Neural cell (in vitro differentiated cells): Measurements from ENCODE around the gene RSBN1. TPM values are rescaled to one million over a fixed set of nuclear protein-coding genes. Genes with fewer than 3 reads are reported as not detected.
"Not testable (repeated sequence)": the region's sequence is repeated elsewhere in the genome, so short reads cannot be mapped to it uniquely, and the experiment has no call there.

Experiments
- H2AFZ ChIP-seq: fragments of 200-600, 300-800 bp; sonication (generic), shearing (Covaris generic); 2 replicates; pipeline ENCODE4 v1.6.0; 2014; ENCODE audit warnings: low read depth, mild to moderate bottlenecking, antibody characterized with exemption, low read length, moderate library complexity
- H3F3A ChIP-seq: fragments of 200-600 bp; shearing (Covaris generic); 2 replicates; pipeline ENCODE4 v1.6.1; 2016; ENCODE audit warnings: mild to moderate bottlenecking, moderate library complexity, mixed read lengths, antibody characterized with exemption, low read length; ENCODE audit not compliant: insufficient read depth, poor library complexity, severe bottlenecking
- H3K27ac ChIP-seq: fragments of 200-600, 300-800 bp; sonication (generic), shearing (Covaris generic); 2 replicates; pipeline ENCODE4 v1.5.1; 2014; ENCODE audit warnings: mild to moderate bottlenecking, low read length, moderate library complexity
- H3K27me3 ChIP-seq: fragments of 300-800, 200-600 bp; sonication (generic), shearing (Covaris generic); 2 replicates; pipeline ENCODE4 v1.6.0; 2014; ENCODE audit warnings: mild to moderate bottlenecking, low read depth, low read length, moderate library complexity; ENCODE audit not compliant: insufficient read depth
- H3K36me3 ChIP-seq: fragments of 300-800, 200-600 bp; sonication (generic), shearing (Covaris generic); 2 replicates; pipeline ENCODE4 v1.5.1; 2014; ENCODE audit warnings: mild to moderate bottlenecking, antibody characterized with exemption, low read length, moderate library complexity; ENCODE audit not compliant: insufficient read depth
- H3K4me2 ChIP-seq: fragments of 300-800, 200-600 bp; sonication (generic), shearing (Covaris generic); 2 replicates; pipeline ENCODE4 v1.6.0; 2014; ENCODE audit warnings: mild to moderate bottlenecking, low read length
- H3K4me3 ChIP-seq: fragments of 300-800, 200-600 bp; sonication (generic), shearing (Covaris generic); 2 replicates; pipeline ENCODE4 v1.5.1; 2014; ENCODE audit warnings: mild to moderate bottlenecking, low read length, moderate library complexity
- H3K79me2 ChIP-seq: fragments of 200-600 bp; shearing (Covaris generic); replicated peaks from 2 replicates; pipeline ENCODE4 v1.6.0; 2014; ENCODE audit warnings: mild to moderate bottlenecking, low read length, moderate library complexity; ENCODE audit not compliant: insufficient read depth
- H3K9ac ChIP-seq: fragments of 300-800, 200-600 bp; sonication (generic), shearing (Covaris generic); 2 replicates; pipeline ENCODE4 v1.6.1; 2016; ENCODE audit warnings: mild to moderate bottlenecking, low read length, mixed read lengths
- H3K9me2 ChIP-seq: fragments of 200-600 bp; shearing (Covaris generic); 2 replicates; pipeline ENCODE4 v1.6.1; 2016; ENCODE audit warnings: mild to moderate bottlenecking, low read length, mixed read lengths; ENCODE audit not compliant: insufficient read depth
- H3K9me3 ChIP-seq: fragments of 200-600, 300-800 bp; sonication (generic), shearing (Covaris generic); 2 replicates; pipeline ENCODE4 v1.6.1; 2016; ENCODE audit warnings: mild to moderate bottlenecking, mixed run types, low read length, moderate library complexity, mixed read lengths
- H4K20me1 ChIP-seq: fragments of 200-600 bp; shearing (Covaris generic); 2 replicates; pipeline ENCODE4 v1.6.1; 2016; ENCODE audit warnings: mild to moderate bottlenecking, mixed run types; ENCODE audit not compliant: insufficient read depth
- EP300 ChIP-seq: fragments of 450-650 bp; conservative IDR thresholded peaks from 2 replicates; pipeline ENCODE4 v1.6.1; 2014; ENCODE audit warnings: antibody characterized with exemption, mild to moderate bottlenecking, moderate library complexity; ENCODE audit not compliant: poor library complexity, severe bottlenecking
- MXI1 ChIP-seq: fragments of 450-650 bp; conservative IDR thresholded peaks from 2 replicates; pipeline ENCODE4 v1.6.1; 2014; ENCODE audit warnings: antibody characterized with exemption, mild to moderate bottlenecking; ENCODE audit not compliant: poor library complexity, severe bottlenecking
- RAD21 ChIP-seq: fragments of 450-650 bp; conservative IDR thresholded peaks from 2 replicates; pipeline ENCODE4 v1.6.1; 2014; ENCODE audit warnings: antibody characterized with exemption, mild to moderate bottlenecking, moderate library complexity
- SMC3 ChIP-seq: fragments of 450-650 bp; conservative IDR thresholded peaks from 2 replicates; pipeline ENCODE4 v1.6.1; 2014; ENCODE audit warnings: antibody characterized with exemption, mild to moderate bottlenecking, moderate library complexity; ENCODE audit not compliant: poor library complexity
- polyA plus RNA-seq: library from polyadenylated mRNA; depleted of rRNA; stranded (reverse); fragments of >200 nt; gene quantifications from 2 replicates; pipeline ENCODE4 v1.2.3, GENCODE V29; 2014
- TF ChIP-seq, protein P1 (sequence below): fragments of 450-650 bp; IDR thresholded peaks from 2 replicates; pipeline ENCODE4 v1.5.1; 2014; ENCODE audit warnings: antibody characterized with exemption, mild to moderate bottlenecking, moderate library complexity; ENCODE audit not compliant: poor library complexity, severe bottlenecking

The RSBN1 gene
- polyA plus RNA-seq, 1 donor from 2014 or later = 33.7 TPM

DNA sequence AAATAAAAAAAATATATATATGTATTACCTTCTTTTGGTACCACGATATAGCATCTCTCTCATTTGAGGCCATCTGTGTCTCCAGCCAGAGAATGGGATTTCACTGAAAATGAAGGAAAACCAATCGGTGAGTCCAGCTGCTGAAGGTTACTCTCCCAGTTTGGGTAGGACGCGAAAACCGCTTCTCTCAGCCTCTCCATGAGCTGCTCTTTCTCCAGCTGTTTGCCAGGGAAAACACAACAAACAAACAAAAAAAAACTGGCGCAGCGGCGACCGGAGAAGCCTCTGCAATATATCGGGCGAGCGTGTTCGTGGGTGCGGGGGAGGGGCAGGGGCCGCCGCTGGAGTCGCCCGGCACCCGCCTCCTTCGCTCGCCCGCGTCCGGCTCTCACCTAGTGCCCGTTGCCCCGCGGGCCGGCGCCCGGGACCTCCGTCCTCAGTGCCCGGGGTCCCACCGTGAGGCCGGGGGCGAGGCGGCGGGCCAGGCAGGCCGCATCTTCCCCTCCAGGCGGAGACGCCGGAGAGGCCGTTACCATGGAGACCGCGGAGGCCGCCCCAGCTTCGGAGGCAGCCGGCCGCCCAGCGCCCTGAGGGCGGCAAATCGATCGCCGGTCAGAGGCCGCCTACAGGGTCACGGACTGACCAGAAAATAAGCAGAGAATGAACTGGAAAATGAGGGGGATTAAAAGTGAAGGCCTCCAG is 53.5 kb downstream of the RSBN1 start:
- Histone ChIP-seq H3F3A (peaks cover 5% of the 10 kb centered on the region), H3K36me3 (peaks cover 3% of the 10 kb centered on the region), H3K27me3 (no peaks in the 10 kb centered on the region), H4K20me1 (no peaks in the 10 kb centered on the region), H3K4me2 (peak overlapping the region; percentile 84), H3K9me2 (no peaks in the 10 kb centered on the region), H3K9me3 (no peaks in the 10 kb centered on the region), H3K4me3 (peak overlapping the region; percentile 75), H3K79me2 (peaks cover 44% of the 10 kb centered on the region), H3K27ac (peak overlapping the region; percentile 83), H2AFZ (peak overlapping the region; percentile 71), H3K9ac (peak overlapping the region; percentile 81)
- peak; percentile 88 for TF ChIP-seq MXI1
- TF ChIP-seq SMC3 = peak; percentile 42
- TF ChIP-seq EP300 = no peak

DNA sequence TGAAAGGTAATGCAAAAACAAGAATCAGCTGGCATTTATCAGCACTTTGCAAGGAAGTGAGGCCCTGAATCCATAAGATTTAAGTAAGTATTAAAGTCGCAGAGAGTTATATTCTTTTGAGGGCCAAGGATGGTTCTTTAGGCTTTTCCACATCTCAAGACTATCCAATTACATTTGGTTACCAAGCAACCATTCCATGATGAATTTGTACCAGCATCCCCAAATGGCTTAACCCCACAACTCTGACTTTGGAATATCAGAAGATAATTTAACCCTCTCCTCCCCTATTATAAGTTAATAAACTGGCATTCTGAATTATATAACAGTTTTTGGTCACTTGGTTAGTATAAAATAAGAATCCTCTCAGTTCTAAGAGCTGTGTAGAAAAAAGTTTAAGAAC is 55.8 kb downstream of the RSBN1 start:
- no peaks in the 10 kb centered on the region for H3K9me3 ChIP-seq
- peaks cover 5% of the 10 kb centered on the region for H3F3A ChIP-seq
- peaks cover 50% of the 10 kb centered on the region for H3K79me2 ChIP-seq

DNA sequence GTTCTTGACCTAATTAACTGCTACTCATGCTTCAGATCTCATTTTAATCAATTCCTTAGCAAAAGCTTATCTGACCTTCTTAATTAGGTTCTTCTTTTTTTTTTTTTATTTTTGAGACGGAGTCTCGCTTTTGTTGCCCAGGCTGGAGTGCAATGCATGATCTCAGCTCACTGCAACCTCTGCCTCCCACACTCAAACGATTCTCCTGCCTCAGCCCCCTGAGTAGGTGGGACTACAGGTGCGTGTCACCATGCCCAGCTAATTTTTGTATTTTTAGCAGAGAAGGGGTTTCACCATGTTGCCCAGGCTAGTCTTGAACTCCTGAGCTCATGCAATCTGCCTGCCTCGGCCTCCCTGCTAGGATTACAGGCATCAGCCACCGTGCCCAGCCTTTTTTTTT is 58.9 kb downstream of the RSBN1 start:
- H2AFZ ChIP-seq, H3K27ac ChIP-seq, H3K4me2 ChIP-seq, H3K27me3 ChIP-seq, H3K9me3 ChIP-seq, H3K36me3 ChIP-seq, H3K9ac ChIP-seq, H3K9me2 ChIP-seq, H4K20me1 ChIP-seq, H3F3A ChIP-seq, H3K4me3 ChIP-seq: not testable (repeated sequence)
- peaks cover 54% of the 10 kb centered on the region for H3K79me2 ChIP-seq

More for the DNA sequence above, 55.8 kb downstream of the RSBN1 start:
- Histone ChIP-seq H3K36me3 (peaks cover 3% of the 10 kb centered on the region), H3K27me3 (no peaks in the 10 kb centered on the region), H4K20me1 (no peaks in the 10 kb centered on the region), H3K27ac (no peak overlapping the region), H3K4me3 (peak overlapping the region; percentile 75), H3K9me2 (no peaks in the 10 kb centered on the region), H2AFZ (no peak overlapping the region), H3K9ac (no peak overlapping the region), H3K4me2 (no peak overlapping the region)
- TF ChIP-seq MXI1 (no peak), RAD21 (no peak)

DNA sequence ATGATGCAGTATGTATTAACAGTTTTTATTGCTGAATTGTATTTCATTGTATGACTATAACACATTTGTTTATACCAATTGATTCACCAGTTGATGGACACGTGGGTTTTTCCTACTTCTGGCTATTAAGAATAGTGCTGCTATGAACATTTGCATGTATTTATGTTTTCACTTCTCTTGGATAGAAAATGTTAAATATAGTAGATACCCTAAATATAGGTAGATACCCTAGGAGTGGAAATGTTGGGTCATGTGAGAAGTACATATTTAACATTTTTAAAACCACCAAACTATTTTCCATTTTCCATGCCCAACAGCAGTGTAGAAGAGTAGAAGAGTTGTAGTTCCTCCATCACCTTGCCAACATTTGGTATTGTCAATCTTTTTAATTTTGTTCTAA is 60.8 kb downstream of the RSBN1 start:
- Histone ChIP-seq H3K4me3 (no peak overlapping the region), H3K9me3 (no peaks in the 10 kb centered on the region), H3K79me2 (peaks cover 37% of the 10 kb centered on the region), H4K20me1 (no peaks in the 10 kb centered on the region), H3K9me2 (no peaks in the 10 kb centered on the region), H3K36me3 (peaks cover 3% of the 10 kb centered on the region), H3K4me2 (no peak overlapping the region), H3K27ac (no peak overlapping the region), H3F3A (no peaks in the 10 kb centered on the region), H3K9ac (no peak overlapping the region), H3K27me3 (no peaks in the 10 kb centered on the region), H2AFZ (no peak overlapping the region)
- TF ChIP-seq, protein P1, sequence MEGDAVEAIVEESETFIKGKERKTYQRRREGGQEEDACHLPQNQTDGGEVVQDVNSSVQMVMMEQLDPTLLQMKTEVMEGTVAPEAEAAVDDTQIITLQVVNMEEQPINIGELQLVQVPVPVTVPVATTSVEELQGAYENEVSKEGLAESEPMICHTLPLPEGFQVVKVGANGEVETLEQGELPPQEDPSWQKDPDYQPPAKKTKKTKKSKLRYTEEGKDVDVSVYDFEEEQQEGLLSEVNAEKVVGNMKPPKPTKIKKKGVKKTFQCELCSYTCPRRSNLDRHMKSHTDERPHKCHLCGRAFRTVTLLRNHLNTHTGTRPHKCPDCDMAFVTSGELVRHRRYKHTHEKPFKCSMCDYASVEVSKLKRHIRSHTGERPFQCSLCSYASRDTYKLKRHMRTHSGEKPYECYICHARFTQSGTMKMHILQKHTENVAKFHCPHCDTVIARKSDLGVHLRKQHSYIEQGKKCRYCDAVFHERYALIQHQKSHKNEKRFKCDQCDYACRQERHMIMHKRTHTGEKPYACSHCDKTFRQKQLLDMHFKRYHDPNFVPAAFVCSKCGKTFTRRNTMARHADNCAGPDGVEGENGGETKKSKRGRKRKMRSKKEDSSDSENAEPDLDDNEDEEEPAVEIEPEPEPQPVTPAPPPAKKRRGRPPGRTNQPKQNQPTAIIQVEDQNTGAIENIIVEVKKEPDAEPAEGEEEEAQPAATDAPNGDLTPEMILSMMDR = no peak
